HepG2 (cell line): ENCODE results near the gene EIF4G1. TPM values are rescaled to one million over a fixed set of nuclear protein-coding genes. Genes with fewer than 3 reads are reported as not detected.
A peak's percentile ranks its signal among the peaks of the same experiment; 100 is the strongest.

ENCODE experiments used
- ATAC-seq: fragments of 200-7000 bp; cut with Tn5 transposase; 3 replicates; pipeline ENCODE4 v1.9.1; 2020; ENCODE audit warnings: mild to moderate bottlenecking, moderate library complexity
- BruUV-seq: library from RNA; stranded (reverse); fragments of 400-500 nt; replicated peaks from 2 replicates; lab custom pipeline; 2021; lab: Mats Ljungman, UMichigan
- CTCF ChIA-PET: fragments of 300-600 bp; formaldehyde crosslinking; extraction: SDS; loops from one replicate; lab custom pipeline; 2021; ENCODE audit warnings: low total read pairs, inconsistent platforms, low intra/inter-chr PET ratio; lab: Yijun Ruan, JAX
- POLR2A ChIA-PET: fragments of 350-600 bp; sonication (Branson Sonifier 250); formaldehyde crosslinking; loops from one replicate; lab custom pipeline; 2020; ENCODE audit warnings: antibody characterized with exemption, inconsistent platforms; lab: Yijun Ruan, JAX
- DNase-seq: peaks from one replicate; pipeline ENCODE4 v3.0.0-alpha.2; 2015; ENCODE audit warnings: low spot score
- FAIRE-seq: peaks from 3 replicates; lab custom pipeline; 2011; peaks lifted over from hg19 to GRCh38; lab: Jason Lieb, UNC
- H2AFZ ChIP-seq: one replicate; pipeline ENCODE4 v1.6.1; 2011; ENCODE audit warnings: low read length, inconsistent platforms
- H3K27ac ChIP-seq: fragments of 300-600 bp; 3 replicates; pipeline ENCODE4 v1.8.0; 2011; ENCODE audit warnings: mixed run types, mild to moderate bottlenecking, mixed read lengths, low read length, inconsistent platforms; ENCODE audit not compliant: insufficient read depth; ENCODE audit errors: extremely low read length
- H3K27me3 ChIP-seq, 2 experiments: fragments of 200-600 bp in 1 of 2; 2 replicates in 1 of 2; 3 replicates in 1 of 2; pipeline versions ENCODE4 v1.6.0 to v1.8.0; 2011; ENCODE audit warnings: low read length in 2 of 2, mild to moderate bottlenecking in 2 of 2, moderate library complexity in 2 of 2, inconsistent platforms in 1 of 2; ENCODE audit not compliant: insufficient read depth in 2 of 2, control insufficient read depth in 1 of 2
- H3K36me3 ChIP-seq, 2 experiments: fragments of 200-600 bp in 1 of 2; replicated peaks in 1 of 2; 2 replicates in 1 of 2; 3 replicates in 1 of 2; pipeline versions ENCODE4 v1.5.1 to v1.8.0; 2011; ENCODE audit warnings: low read length in 2 of 2, inconsistent platforms in 1 of 2; ENCODE audit not compliant: insufficient read depth in 2 of 2, control insufficient read depth in 1 of 2
- H3K4me1 ChIP-seq: 2 replicates; pipeline ENCODE4 v1.5.1; 2012; ENCODE audit warnings: low read length, inconsistent platforms; ENCODE audit not compliant: insufficient read depth
- H3K4me2 ChIP-seq: 2 replicates; pipeline ENCODE4 v1.6.0; 2011; ENCODE audit warnings: low read depth, low read length, inconsistent platforms
- H3K4me3 ChIP-seq, 3 experiments: fragments of 200-600 bp in 1 of 3; sonication (generic), shearing (Covaris generic) in 1 of 3; replicated peaks in 1 of 3; 2 replicates each; pipeline ENCODE4 v1.5.1; 2011 to 2016; ENCODE audit warnings: low read length in 3 of 3, inconsistent platforms in 2 of 3, low read depth in 2 of 3, mild to moderate bottlenecking in 2 of 3, control low read depth in 1 of 3, mixed read lengths in 1 of 3; ENCODE audit not compliant: insufficient read depth in 1 of 3
- H3K79me2 ChIP-seq: one replicate; pipeline ENCODE4 v1.6.1; 2011; ENCODE audit warnings: low read length, inconsistent platforms; ENCODE audit not compliant: insufficient read depth
- H3K9ac ChIP-seq: 2 replicates; pipeline ENCODE4 v1.6.0; 2011; ENCODE audit warnings: mild to moderate bottlenecking, low read depth, low read length, inconsistent platforms; ENCODE audit not compliant: insufficient read depth
- H3K9me3 ChIP-seq: 2 replicates; pipeline ENCODE4 v1.5.1; 2012; ENCODE audit warnings: mild to moderate bottlenecking, low read length
- H4K20me1 ChIP-seq: 2 replicates; pipeline ENCODE4 v1.6.0; 2011; ENCODE audit warnings: inconsistent platforms, mild to moderate bottlenecking, low read length, moderate library complexity; ENCODE audit not compliant: insufficient read depth
- CHD2 ChIP-seq: IDR thresholded peaks from 2 replicates; pipeline ENCODE4 v1.6.1; 2011; ENCODE audit warnings: low read depth, low read length, improper control_type of control experiment
- CTCF ChIP-seq: sonication (generic); formaldehyde crosslinking; IDR thresholded peaks from 2 replicates; pipeline ENCODE4 v1.5.0; 2020; ENCODE audit warnings: mild to moderate bottlenecking, missing genetic modification reagents, moderate library complexity
- FOXP1 ChIP-seq, 2 experiments: fragments of 450-650 bp in 1 of 2; IDR thresholded peaks; 2 replicates each; pipeline ENCODE4 v1.6.1; 2017 to 2018; ENCODE audit warnings: antibody characterized with exemption in 1 of 2
- PHF5A ChIP-seq: IDR thresholded peaks from one replicate; pipeline ENCODE4 v1.6.1; 2018; ENCODE audit warnings: low read depth, missing genetic modification reagents; ENCODE audit not compliant: unreplicated experiment
- ZNF234 ChIP-seq: sonication (generic); formaldehyde crosslinking; conservative IDR thresholded peaks from 2 replicates; pipeline ENCODE4 v1.5.1; 2020; ENCODE audit warnings: mild to moderate bottlenecking, missing genetic modification reagents
- ZNF33B ChIP-seq: sonication (generic); formaldehyde crosslinking; IDR thresholded peaks from 2 replicates; pipeline ENCODE4 v1.5.1; 2020; ENCODE audit warnings: mild to moderate bottlenecking, missing genetic modification reagents
- ZNF557 ChIP-seq: sonication (generic); formaldehyde crosslinking; IDR thresholded peaks from 2 replicates; pipeline ENCODE4 v1.4.0; 2020; ENCODE audit warnings: missing genetic modification reagents
- ZNF740 ChIP-seq: sonication (generic); formaldehyde crosslinking; IDR thresholded peaks from 2 replicates; pipeline ENCODE4 v1.4.0; 2020; ENCODE audit warnings: missing genetic modification reagents
- WGBS: methylation state at CpG from one replicate; pipeline ENCODE4 v1.1.6; 2017; ENCODE audit warnings: low lambda C conversion rate; 5-methylcytosine and 5-hydroxymethylcytosine counted together
- in situ Hi-C: cut with HindIII; loops from 2 replicates; pipeline ENCODE4 v1.10.0; 2017; ENCODE audit warnings: low pct_unique_long_range_greater_than_20kb; ENCODE audit not compliant: extremely low pct_ligation_motif_present
- intact Hi-C: fragments of 100-400 bp; cut with micrococcal nuclease; formaldehyde crosslinking; loops from one replicate; pipeline ENCODE4 v1.10.0; 2022; ENCODE audit not compliant: unreplicated experiment
- polyA plus RNA-seq, 8 experiments: library from polyadenylated mRNA; depleted of rRNA in 3 of 8; stranded (reverse) in 7 of 8; unstranded in 1 of 8; fragments of >200 nt; fragmentation: Illumina TruSeq in 4 of 8; extraction: Trizol in 4 of 8; gene quantifications; 2 replicates each; pipeline versions ENCODE4 v1.2.1 to v1.2.3, GENCODE V29; 2011 to 2016; ENCODE audit warnings: low read depth in 4 of 8, missing spikeins in 1 of 8, mixed read lengths in 1 of 8; ENCODE audit not compliant: insufficient read depth in 1 of 8
- total RNA-seq, 5 experiments: library from RNA; depleted of rRNA; stranded (reverse); fragments of >200 nt; fragmentation: Illumina TruSeq; extraction: Trizol; gene quantifications; 2 replicates each; pipeline ENCODE4 v1.2.3, GENCODE V29; 2016; ENCODE audit warnings: low read depth in 1 of 5
- TF ChIP-seq, protein P1 (sequence below): fragments of 450-650 bp; IDR thresholded peaks from 2 replicates; pipeline ENCODE4 v1.6.1; 2017
- TF ChIP-seq, protein P2 (sequence below): sonication (generic); formaldehyde crosslinking; IDR thresholded peaks from 2 replicates; pipeline ENCODE4 v1.4.0; 2020; ENCODE audit warnings: missing genetic modification reagents

EIF4G1 gene
- total and polyA plus RNA-seq, 2 of the 13 experiments (the other 11 are each of a cell fraction or from before 2014, with no cell fraction given) = 208 to 213 TPM

DNA sequence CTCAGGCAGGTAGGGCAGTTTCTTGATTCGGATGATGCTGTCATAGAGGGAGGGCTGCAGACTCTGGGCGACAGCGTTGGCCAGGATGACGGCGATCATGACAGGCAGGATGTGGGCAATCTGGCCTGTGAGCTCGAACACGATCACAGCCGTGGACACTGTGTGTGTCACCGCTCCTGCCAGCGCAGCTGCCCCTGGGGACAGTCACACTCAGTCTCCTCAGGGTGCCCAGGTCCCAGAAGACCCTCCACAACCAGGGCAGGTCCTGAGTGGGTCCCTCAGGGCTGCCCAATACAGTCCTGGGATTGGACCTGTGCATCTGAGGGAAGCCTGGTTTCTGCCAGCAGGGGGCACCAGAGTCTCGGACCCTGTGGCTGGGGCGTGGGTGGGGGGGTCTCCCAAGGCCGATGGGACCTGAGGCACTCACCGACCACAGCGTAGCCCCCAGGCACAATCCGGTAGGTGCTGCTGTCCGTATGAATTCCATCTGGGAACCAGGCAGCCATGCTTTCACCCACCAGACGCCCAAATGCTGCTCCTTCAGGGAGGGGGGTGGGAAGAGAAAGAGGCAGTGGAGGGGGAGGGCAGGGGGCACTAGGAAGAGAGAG, 39.8 kb downstream of the EIF4G1 start (continued):
- TF ChIP-seq CTCF (CRISPR knock-in tag) = peak; percentile 85

DNA sequence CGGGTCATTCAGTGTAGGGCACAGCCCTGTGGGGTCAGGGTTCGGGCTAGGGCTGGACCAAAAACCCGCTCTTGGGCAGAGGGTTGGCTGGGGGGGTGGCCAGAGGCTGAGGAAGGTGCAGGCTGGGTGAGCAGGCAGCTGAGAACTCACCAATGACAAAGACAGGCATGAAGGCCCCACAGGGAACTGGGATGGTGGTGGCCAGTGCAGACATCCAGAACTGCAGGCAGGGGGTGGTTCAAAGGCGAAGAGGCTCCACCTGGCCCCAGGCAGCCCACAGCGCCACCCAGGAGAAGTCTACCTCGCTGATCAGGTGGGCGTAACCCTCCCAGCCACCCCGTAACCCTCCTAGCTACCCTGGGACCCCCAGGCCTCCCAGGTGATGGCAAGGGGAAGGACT, 40.3 kb downstream of the EIF4G1 start:
- peaks cover 28% of the 10 kb centered on the region for H3K4me1 ChIP-seq
- TF ChIP-seq PHF5A (no peak), FOXP1 (IDR thresholded peaks at IDR 0.05) (no peak), FOXP1 (CRISPR knock-in tag; IDR thresholded peaks at IDR 0.05) (no peak), CHD2 (no peak), ZNF234 (no peak), ZNF740 (CRISPR knock-in tag) (0 out of 2 replicates have a peak, but pooled peaks have one; percentile 7), ZNF33B (CRISPR knock-in tag) (no peak), ZNF557 (CRISPR knock-in tag) (no peak)
- TF ChIP-seq, protein P1, sequence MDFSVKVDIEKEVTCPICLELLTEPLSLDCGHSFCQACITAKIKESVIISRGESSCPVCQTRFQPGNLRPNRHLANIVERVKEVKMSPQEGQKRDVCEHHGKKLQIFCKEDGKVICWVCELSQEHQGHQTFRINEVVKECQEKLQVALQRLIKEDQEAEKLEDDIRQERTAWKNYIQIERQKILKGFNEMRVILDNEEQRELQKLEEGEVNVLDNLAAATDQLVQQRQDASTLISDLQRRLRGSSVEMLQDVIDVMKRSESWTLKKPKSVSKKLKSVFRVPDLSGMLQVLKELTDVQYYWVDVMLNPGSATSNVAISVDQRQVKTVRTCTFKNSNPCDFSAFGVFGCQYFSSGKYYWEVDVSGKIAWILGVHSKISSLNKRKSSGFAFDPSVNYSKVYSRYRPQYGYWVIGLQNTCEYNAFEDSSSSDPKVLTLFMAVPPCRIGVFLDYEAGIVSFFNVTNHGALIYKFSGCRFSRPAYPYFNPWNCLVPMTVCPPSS = no peak
- TF ChIP-seq, protein P2, sequence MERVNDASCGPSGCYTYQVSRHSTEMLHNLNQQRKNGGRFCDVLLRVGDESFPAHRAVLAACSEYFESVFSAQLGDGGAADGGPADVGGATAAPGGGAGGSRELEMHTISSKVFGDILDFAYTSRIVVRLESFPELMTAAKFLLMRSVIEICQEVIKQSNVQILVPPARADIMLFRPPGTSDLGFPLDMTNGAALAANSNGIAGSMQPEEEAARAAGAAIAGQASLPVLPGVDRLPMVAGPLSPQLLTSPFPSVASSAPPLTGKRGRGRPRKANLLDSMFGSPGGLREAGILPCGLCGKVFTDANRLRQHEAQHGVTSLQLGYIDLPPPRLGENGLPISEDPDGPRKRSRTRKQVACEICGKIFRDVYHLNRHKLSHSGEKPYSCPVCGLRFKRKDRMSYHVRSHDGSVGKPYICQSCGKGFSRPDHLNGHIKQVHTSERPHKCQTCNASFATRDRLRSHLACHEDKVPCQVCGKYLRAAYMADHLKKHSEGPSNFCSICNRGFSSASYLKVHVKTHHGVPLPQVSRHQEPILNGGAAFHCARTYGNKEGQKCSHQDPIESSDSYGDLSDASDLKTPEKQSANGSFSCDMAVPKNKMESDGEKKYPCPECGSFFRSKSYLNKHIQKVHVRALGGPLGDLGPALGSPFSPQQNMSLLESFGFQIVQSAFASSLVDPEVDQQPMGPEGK = 0 out of 2 replicates have a peak, but pooled peaks have one; percentile 9
- TF ChIP-seq, all 625 proteins: peak for 2
- Histone ChIP-seq H3K79me2 (no peaks in the 10 kb centered on the region), H3K27me3 (no peaks in the 10 kb centered on the region), H3K9ac (no peak overlapping the region), H2AFZ (no peak overlapping the region), H3K9me3 (no peaks in the 10 kb centered on the region), H4K20me1 (no peaks in the 10 kb centered on the region), H3K4me3 (no peak overlapping the region), H3K36me3 (peaks cover 15 to 59% of the 10 kb centered on the region in 2 experiments; a peak in 4 of 5 replicates), H3K27ac (no peak overlapping the region), H3K4me2 (no peak overlapping the region)
- ChIA-PET CTCF (interaction anchor here (1.6 to 2.1 kb wide), 2 partner anchors 17 to 189 kb away, joined by 5 to 7 read pairs; no protein-coding TSS in a partner anchor), POLR2A (no interaction called here)
- no peak for FAIRE-seq
- in situ Hi-C loops = loop anchor here (5.0 kb wide), 1 partner anchor 188 kb away; no protein-coding TSS in a partner anchor
- intact Hi-C loops = no loop called here
- peak; percentile 15 for ATAC-seq
- no TSS peak for BruUV-seq
- no peak for DNase-seq
- WGBS = 71% methylated on average over 4 of the region's 8 CpGs
